H9 (cell line): ENCODE measurements around the gene IL33. TPM values are rescaled to one million over a fixed set of nuclear protein-coding genes. Genes with fewer than 3 reads are reported as not detected.

Experiments
- DNase-seq: peaks from one replicate; pipeline ENCODE4 v3.0.0-alpha.2; 2017
- H2AFZ ChIP-seq: one replicate; pipeline ENCODE4 v1.6.1; 2013; ENCODE audit warnings: mild to moderate bottlenecking, low read length, control low read depth, moderate library complexity
- H2AK5ac ChIP-seq: 2 replicates; pipeline ENCODE4 v1.6.1; 2013; ENCODE audit warnings: low read length, control low read depth, mixed read lengths; ENCODE audit not compliant: insufficient read length
- H2BK120ac ChIP-seq: one replicate; pipeline ENCODE4 v1.6.1; 2013; ENCODE audit warnings: low read depth, mild to moderate bottlenecking, low read length, control low read depth, inconsistent platforms; ENCODE audit not compliant: poor library complexity, severe bottlenecking
- H2BK12ac ChIP-seq: 2 replicates; pipeline ENCODE4 v1.6.1; 2013; ENCODE audit warnings: low read length, control low read depth, mixed read lengths, low read depth; ENCODE audit not compliant: insufficient read length
- H2BK15ac ChIP-seq: 2 replicates; pipeline ENCODE4 v1.6.1; 2013; ENCODE audit warnings: low read depth, low read length, control low read depth
- H2BK20ac ChIP-seq: one replicate; pipeline ENCODE4 v1.6.1; 2013; ENCODE audit warnings: low read depth, mild to moderate bottlenecking, low read length, control low read depth, inconsistent platforms; ENCODE audit not compliant: poor library complexity, severe bottlenecking
- H2BK5ac ChIP-seq: 2 replicates; pipeline ENCODE4 v1.6.1; 2013; ENCODE audit warnings: low read length, control low read depth, mixed read lengths; ENCODE audit not compliant: insufficient read length
- H3K14ac ChIP-seq: 2 replicates; pipeline ENCODE4 v1.6.1; 2013; ENCODE audit warnings: low read length, control low read depth; ENCODE audit not compliant: insufficient read depth
- H3K18ac ChIP-seq: 2 replicates; pipeline ENCODE4 v1.6.1; 2013; ENCODE audit warnings: low read depth, mild to moderate bottlenecking, mixed read lengths, low read length, control low read depth; ENCODE audit not compliant: insufficient read length
- H3K23ac ChIP-seq: 2 replicates; pipeline ENCODE4 v1.6.1; 2013; ENCODE audit warnings: low read length, control low read depth, mixed read lengths, low read depth; ENCODE audit not compliant: insufficient read length
- H3K23me2 ChIP-seq: 2 replicates; pipeline ENCODE4 v1.6.1; 2013; ENCODE audit warnings: low read depth, mild to moderate bottlenecking, mixed read lengths, low read length, control low read depth; ENCODE audit not compliant: insufficient read length, poor library complexity, severe bottlenecking
- H3K27ac ChIP-seq: 2 replicates; pipeline ENCODE4 v1.5.1; 2013; ENCODE audit warnings: low read length, control low read depth, mixed read lengths, low read depth; ENCODE audit not compliant: insufficient read length
- H3K27me3 ChIP-seq: 2 replicates; pipeline ENCODE4 v1.6.1; 2013; ENCODE audit warnings: low read length, control low read depth, inconsistent platforms; ENCODE audit not compliant: insufficient read depth
- H3K4ac ChIP-seq: 2 replicates; pipeline ENCODE4 v1.6.1; 2013; ENCODE audit warnings: low read depth, mild to moderate bottlenecking, control low read depth, inconsistent platforms, low read length, moderate library complexity
- H3K4me1 ChIP-seq: 2 replicates; pipeline ENCODE4 v1.6.1; 2013; ENCODE audit warnings: low read length, control low read depth, inconsistent platforms; ENCODE audit not compliant: insufficient read depth
- H3K4me2 ChIP-seq: 2 replicates; pipeline ENCODE4 v1.6.1; 2013; ENCODE audit warnings: low read length, control low read depth, mixed read lengths; ENCODE audit not compliant: insufficient read length, insufficient read depth
- H3K56ac ChIP-seq: 2 replicates; pipeline ENCODE4 v1.6.1; 2013; ENCODE audit warnings: low read depth, mild to moderate bottlenecking, mixed read lengths, low read length, control low read depth; ENCODE audit not compliant: insufficient read length
- H3K79me1 ChIP-seq: 2 replicates; pipeline ENCODE4 v1.6.1; 2013; ENCODE audit warnings: low read depth, mild to moderate bottlenecking, moderate library complexity, low read length, control low read depth, inconsistent platforms; ENCODE audit not compliant: insufficient read depth, poor library complexity, severe bottlenecking
- H3K79me2 ChIP-seq: 2 replicates; pipeline ENCODE4 v1.6.1; 2013; ENCODE audit warnings: low read length, control low read depth, inconsistent platforms; ENCODE audit not compliant: insufficient read depth
- H3K9ac ChIP-seq: 2 replicates; pipeline ENCODE4 v1.6.1; 2013; ENCODE audit warnings: low read length, control low read depth, mixed read lengths; ENCODE audit not compliant: insufficient read length; ENCODE audit errors: extremely low read depth
- H3K9me3 ChIP-seq: one replicate; pipeline ENCODE4 v1.6.1; 2013; ENCODE audit warnings: low read depth, low read length, inconsistent platforms; ENCODE audit not compliant: control insufficient read depth
- H3T11ph ChIP-seq: one replicate; pipeline ENCODE4 v1.6.1; 2013; ENCODE audit warnings: mild to moderate bottlenecking, low read length, control low read depth, inconsistent platforms
- H4K20me1 ChIP-seq: one replicate; pipeline ENCODE4 v1.6.1; 2013; ENCODE audit not compliant: control insufficient read depth, insufficient read length, insufficient read depth
- H4K5ac ChIP-seq: 2 replicates; pipeline ENCODE4 v1.6.1; 2013; ENCODE audit warnings: low read depth, mild to moderate bottlenecking, mixed read lengths, low read length, control low read depth; ENCODE audit not compliant: insufficient read length
- H4K8ac ChIP-seq: replicated peaks from 2 replicates; pipeline ENCODE4 v1.6.1; 2013; ENCODE audit warnings: low read length, control low read depth, mixed read lengths, low read depth; ENCODE audit not compliant: insufficient read length
- H4K91ac ChIP-seq: 2 replicates; pipeline ENCODE4 v1.6.1; 2013; ENCODE audit warnings: low read depth, mild to moderate bottlenecking, moderate library complexity, mixed read lengths, low read length, control low read depth; ENCODE audit not compliant: insufficient read length
- H3K27ac Mint-ChIP-seq, 3 experiments: 2 replicates in 2 of 3; 3 replicates in 1 of 3; pipeline ENCODE4 v1.8.0; 2020 to 2021; ENCODE audit warnings: mixed read lengths in 3 of 3, mild to moderate bottlenecking in 1 of 3, moderate library complexity in 1 of 3
- H3K27me3 Mint-ChIP-seq: 2 replicates; pipeline ENCODE4 v1.8.0; 2021; ENCODE audit warnings: low read depth, mild to moderate bottlenecking, moderate library complexity, mixed read lengths
- H3K36me3 Mint-ChIP-seq, 3 experiments: 2 replicates in 2 of 3; 3 replicates in 1 of 3; pipeline ENCODE4 v1.8.0; 2020 to 2021; ENCODE audit warnings: low read depth in 3 of 3, mixed read lengths in 3 of 3; ENCODE audit not compliant: insufficient read depth in 1 of 3
- H3K4me1 Mint-ChIP-seq, 2 experiments: 2 replicates each; pipeline ENCODE4 v1.8.0; 2020; ENCODE audit warnings: mixed read lengths in 2 of 2
- H3K4me3 Mint-ChIP-seq, 2 experiments: 2 replicates in 1 of 2; 3 replicates in 1 of 2; pipeline ENCODE4 v1.8.0; 2020 to 2021; ENCODE audit warnings: mild to moderate bottlenecking in 2 of 2, mixed read lengths in 2 of 2, moderate library complexity in 1 of 2
- H3K9me3 Mint-ChIP-seq, 2 experiments: 2 replicates in 1 of 2; 3 replicates in 1 of 2; pipeline ENCODE4 v1.8.0; 2020; ENCODE audit warnings: mild to moderate bottlenecking in 2 of 2, mixed read lengths in 2 of 2, moderate library complexity in 1 of 2
- CTCF ChIP-seq: fragments of 200-600 bp; sonication (generic); conservative IDR thresholded peaks from 3 replicates; pipeline ENCODE4 v1.8.0; 2021; ENCODE audit warnings: antibody characterized with exemption, mild to moderate bottlenecking
- WGBS: extraction: QIAGEN DNeasy Blood & Tissue Kit; methylation state at CpG from one replicate; pipeline ENCODE4 v1.1.7; 2013; ENCODE audit warnings: missing lambda C conversion rate, low lambda C conversion rate, mixed read lengths; ENCODE audit not compliant: insufficient read length; ENCODE audit errors: extremely low coverage; 5-methylcytosine and 5-hydroxymethylcytosine counted together
- total RNA-seq: library from RNA; stranded (reverse); gene quantifications from 2 replicates; pipeline ENCODE4 v1.2.1, GENCODE V29; 2021

The IL33 gene
- total RNA-seq, 1 experiment from 2014 or later: not detected

GRCh38 chr9:6194934-6195333 lies 20.7 kb upstream of the IL33 start:
- no CpG with 5 or more reads among the region's 2 CpGs for WGBS
- H2AFZ ChIP-seq: no peak overlapping the region

More at GRCh38 chr9:6194934-6195333, 20.7 kb upstream of the IL33 start:
- Histone ChIP-seq H2BK20ac (no peak overlapping the region), H3K27me3 (no peaks in the 10 kb centered on the region), H4K5ac (no peak overlapping the region), H4K91ac (no peak overlapping the region), H3K79me1 (no peaks in the 10 kb centered on the region), H3K9ac (no peak overlapping the region), H3K56ac (no peak overlapping the region), H3K4ac (no peak overlapping the region), H3K27ac (no peak overlapping the region), H2BK120ac (no peak overlapping the region), H3K23ac (no peak overlapping the region), H3T11ph (no peak overlapping the region), H3K4me1 (no peaks in the 10 kb centered on the region), H4K8ac (no peak overlapping the region), H2BK5ac (no peak overlapping the region), H3K18ac (no peak overlapping the region), H4K20me1 (no peaks in the 10 kb centered on the region), H2AK5ac (no peak overlapping the region), H3K23me2 (no peaks in the 10 kb centered on the region), H3K4me2 (no peak overlapping the region), H3K79me2 (no peaks in the 10 kb centered on the region), H2BK12ac (no peak overlapping the region), H3K9me3 (no peaks in the 10 kb centered on the region), H2BK15ac (no peak overlapping the region), H3K14ac (no peak overlapping the region)
- H3K27ac Mint-ChIP-seq: no peak overlapping the region
- no peaks in the 10 kb centered on the region for H3K9me3 Mint-ChIP-seq
- no peaks in the 10 kb centered on the region for H3K27me3 Mint-ChIP-seq
- peaks cover 0 to 2% of the 10 kb centered on the region in 2 experiments; a peak in 2 of 4 replicates for H3K4me1 Mint-ChIP-seq
- peak; percentile 59 for TF ChIP-seq CTCF
- H3K4me3 Mint-ChIP-seq: no peak overlapping the region
- H3K36me3 Mint-ChIP-seq: no peaks in the 10 kb centered on the region
- DNase-seq: no peak
